ENCODE results near the gene PLAU.

DNA sequence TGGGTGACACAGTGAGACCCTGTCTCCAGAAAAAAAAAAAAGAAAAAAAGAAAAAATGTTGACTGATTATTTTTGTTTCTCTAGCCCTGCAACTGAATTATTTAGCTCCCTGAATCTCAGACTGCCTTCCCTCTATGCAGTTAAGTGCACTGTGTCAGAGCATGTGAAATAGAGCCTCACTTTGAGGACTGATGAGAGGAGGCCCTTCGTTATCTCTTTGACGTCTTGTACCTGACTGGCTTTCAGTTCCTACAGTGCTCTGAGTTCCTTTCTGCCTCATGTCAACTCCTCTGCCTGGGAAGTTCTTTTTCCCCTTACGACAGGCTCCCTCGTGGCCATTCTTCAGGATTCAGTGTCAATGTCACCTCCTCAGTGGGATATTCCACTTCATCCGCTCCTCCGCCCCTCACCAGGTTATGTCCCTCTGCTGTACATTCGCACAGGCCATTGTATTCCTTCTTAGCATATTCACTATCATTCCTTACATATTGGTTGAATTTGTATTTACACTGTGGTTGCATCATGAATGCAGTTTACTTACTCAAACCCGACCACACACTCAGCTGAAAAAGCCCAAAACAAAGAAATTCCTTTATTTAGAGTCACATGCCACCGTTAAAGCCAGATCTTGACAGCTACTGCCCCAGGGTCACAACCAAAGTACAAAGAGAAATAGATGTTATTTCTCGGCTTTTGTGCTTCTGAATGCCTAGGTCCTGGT lies 18.5 kb upstream of the PLAU start:
- TF ChIP-seq ELF4 (IDR thresholded peaks at IDR 0.05) = no peak
- no peak for TF ChIP-seq L3MBTL2 (conservative IDR thresholded peaks at IDR 0.05)
- no peak for TF ChIP-seq CTBP1 (IDR thresholded peaks at IDR 0.05; ENCODE audit: borderline replicate concordance)
- no peak for TF ChIP-seq SP1 (IDR thresholded peaks at IDR 0.05)
- TF ChIP-seq FOXM1 (IDR thresholded peaks at IDR 0.05; ENCODE audit: borderline replicate concordance) = no peak
- no peak for TF ChIP-seq FOXK2 (IDR thresholded peaks at IDR 0.05)
- TF ChIP-seq NFRKB (IDR thresholded peaks at IDR 0.05) = no peak
- no peak for TF ChIP-seq ARNT (IDR thresholded peaks at IDR 0.05)
- TF ChIP-seq TARDBP (IDR thresholded peaks at IDR 0.05) = no peak

All from HEK293T (cell line).